GM12872 (cell line): ENCODE measurements around the gene PLXNA2.
A peak's percentile ranks its signal among the peaks of the same experiment; 100 is the strongest.

Experiments used
- CTCF ChIP-seq: IDR thresholded peaks from 3 replicates; pipeline ENCODE4 v1.5.1; 2011; ENCODE audit warnings: low read depth, mild to moderate bottlenecking, low read length, moderate library complexity; ENCODE audit not compliant: insufficient read depth

Gene PLXNA2

GRCh38 chr1:207987164-207987563, 257.0 kb downstream of the PLXNA2 start:
- no peak for TF ChIP-seq CTCF

- TF ChIP-seq CTCF = no peak
Observed at GRCh38 chr1:207985996-207986395, 258.2 kb downstream of the PLXNA2 start.

DNA sequence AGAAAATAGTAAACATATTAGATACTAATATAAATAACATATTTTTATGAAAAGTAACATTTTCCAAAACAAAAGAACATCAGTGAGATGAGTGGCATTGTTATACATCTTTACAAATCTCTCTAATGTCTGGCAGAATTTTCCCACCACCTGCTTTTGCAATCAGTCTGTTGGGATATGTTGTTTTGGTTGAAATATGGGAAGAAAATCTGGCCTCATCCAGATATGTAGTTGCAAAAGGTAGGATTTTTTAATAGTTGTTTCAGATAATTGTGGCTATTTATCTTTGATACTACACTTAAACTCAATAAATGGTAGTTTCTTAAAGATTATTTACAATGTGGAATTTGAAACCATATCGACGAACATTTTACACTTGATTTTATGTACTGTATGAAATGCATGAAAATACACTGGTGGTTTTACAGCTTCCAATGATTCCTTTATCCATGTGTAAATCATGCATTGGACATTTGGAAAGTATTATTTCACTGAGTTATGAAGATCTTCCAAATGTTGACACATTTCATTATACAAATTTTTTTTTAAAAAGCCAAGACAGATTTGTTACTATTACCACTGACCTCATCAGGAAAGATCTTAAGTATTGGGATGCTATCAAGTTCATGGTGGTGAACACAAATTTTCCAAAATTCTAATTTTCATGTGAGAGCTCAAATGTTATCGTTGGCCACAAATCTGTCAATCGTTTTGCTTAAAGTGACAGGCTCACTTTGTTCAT, 259.2 kb downstream of the PLXNA2 start:
- no peak for TF ChIP-seq CTCF

GRCh38 chr1:207983044-207983635, 261.0 kb downstream of the PLXNA2 start:
- TF ChIP-seq CTCF = no peak

DNA sequence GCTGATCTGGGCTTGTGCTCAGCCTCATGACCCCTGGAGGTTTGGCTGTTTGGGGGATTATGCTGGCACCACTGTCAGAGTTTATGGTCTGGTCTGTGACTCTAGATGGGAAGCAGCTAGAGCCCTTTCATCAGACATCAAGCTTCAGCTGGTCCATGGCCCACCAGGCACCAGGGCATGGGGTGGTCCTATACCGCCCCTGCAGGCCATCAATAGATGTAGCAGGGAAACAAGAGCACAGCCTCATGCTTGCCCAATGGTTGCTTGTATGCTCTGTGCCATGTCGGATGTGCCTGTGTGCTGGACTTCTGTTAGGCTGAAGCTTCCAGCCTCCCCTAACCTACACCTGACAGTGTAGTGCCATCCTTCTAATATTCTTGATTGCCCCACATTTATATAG, 262.2 kb downstream of the PLXNA2 start:
- peak; percentile 81 for TF ChIP-seq CTCF

DNA sequence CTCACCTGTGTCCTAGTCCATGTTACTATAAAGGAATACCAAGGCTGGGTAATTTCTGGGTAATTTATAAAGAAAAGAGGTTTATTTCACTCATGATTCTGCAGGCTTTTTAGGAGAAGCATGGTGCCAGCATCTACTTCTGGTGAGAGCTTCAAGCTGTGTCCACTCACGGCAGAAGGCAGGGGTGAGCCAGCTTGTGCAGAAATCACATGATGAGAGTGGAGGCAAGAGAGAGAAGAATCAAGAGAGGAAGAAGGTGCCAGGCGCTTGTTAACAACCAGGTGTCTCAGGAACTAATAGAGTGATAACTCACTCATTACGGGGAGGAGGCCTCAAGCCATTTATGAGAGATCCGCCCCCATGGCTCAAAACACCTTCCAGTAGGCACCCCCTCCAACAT, 265.7 kb downstream of the PLXNA2 start:
- no peak for TF ChIP-seq CTCF

- TF ChIP-seq CTCF = no peak
Observed at GRCh38 chr1:207977876-207978275, 266.3 kb downstream of the PLXNA2 start.
